GM19395 (cell line): ENCODE measurements around the gene PKHD1.
"Not testable (repeated sequence)": the region's sequence is repeated elsewhere in the genome, so short reads cannot be mapped to it uniquely, and the experiment has no call there.

Source experiments
- ATAC-seq: cut with Tn5 transposase; IDR thresholded peaks from one replicate; pipeline ENCODE4 v1.9.1; 2021; ENCODE audit warnings: mild to moderate bottlenecking, moderate library complexity; ENCODE audit not compliant: unreplicated experiment

The PKHD1 gene

DNA sequence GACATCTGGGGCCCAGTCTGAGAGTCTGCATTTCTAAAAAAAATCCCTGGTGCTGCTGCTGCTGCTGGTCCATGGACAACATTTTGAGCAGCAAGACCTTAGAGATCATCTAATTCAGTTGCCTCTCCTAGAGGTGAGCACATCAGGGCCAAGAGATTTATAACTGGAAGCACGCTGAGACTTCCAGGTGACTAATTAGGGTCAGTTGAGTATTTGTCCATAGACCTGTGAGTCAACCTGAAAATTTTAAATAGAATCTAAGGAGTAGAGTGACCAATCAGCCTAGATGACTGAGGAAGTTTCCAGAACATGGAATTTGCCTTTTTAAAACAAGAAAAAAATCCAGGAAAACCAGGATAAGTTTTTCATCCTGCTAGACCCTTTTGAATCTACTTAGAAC, 221.4 kb downstream of the PKHD1 start:
- no peak for ATAC-seq

- no peak for ATAC-seq
Measured at GRCh38 chr6:51865176-51865575, 222.2 kb downstream of the PKHD1 start.

DNA sequence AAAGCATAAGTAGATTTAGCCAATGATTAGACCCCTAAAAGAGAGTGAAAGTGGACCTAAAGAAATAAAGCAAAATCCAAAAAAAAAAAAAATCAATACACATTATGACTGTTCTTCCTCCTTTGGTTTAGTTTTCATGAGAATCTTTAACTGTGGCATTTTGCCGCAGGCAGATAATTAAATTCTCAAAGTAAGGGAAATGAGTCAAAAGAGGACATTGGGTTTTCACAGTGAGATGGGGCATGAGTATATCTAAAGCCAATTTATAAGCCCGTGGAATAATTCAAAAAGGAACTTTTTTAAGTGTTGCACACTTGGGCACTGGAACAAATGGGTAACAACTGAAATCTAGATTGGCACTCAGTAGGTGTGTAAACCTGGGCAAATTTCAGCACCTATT, 230.3 kb downstream of the PKHD1 start:
- ATAC-seq, result no peak

- no peak for ATAC-seq
Measured at GRCh38 chr6:51856508-51856907, 230.9 kb downstream of the PKHD1 start.

DNA sequence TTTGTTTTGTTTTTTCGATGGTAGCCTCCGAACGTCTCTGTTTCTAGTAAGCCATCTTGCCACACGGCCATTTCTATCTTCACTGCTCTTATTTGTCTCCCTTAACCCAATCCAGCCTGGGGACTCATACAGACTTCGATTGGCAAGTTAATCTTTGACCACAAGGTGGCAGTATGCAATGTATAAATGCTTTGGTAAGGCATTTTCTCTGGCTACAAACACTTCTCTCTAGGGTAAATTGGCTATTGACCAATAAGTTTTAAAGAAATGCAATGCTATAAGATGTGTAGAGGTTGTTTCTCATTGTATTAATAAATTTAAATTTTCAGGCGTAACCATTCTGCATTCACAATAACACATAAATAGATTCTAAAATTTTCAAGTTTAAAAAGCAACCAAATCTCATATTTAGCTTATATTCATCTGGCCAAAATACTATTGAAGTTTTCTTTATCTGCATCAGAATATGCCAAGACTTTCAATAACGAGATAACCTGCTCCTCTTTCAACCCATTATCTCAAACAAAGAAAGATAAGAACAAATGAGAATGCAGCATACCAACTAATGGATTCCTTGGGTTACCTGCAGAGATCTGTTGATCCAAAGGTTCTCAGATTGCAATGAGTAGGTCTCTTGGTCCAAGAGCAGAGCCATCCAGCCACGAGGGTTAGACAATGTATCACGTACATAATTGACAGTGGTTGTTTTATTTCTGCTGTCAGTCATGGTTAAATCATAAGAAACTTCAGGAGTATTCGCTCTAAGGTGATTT, 231.9 kb downstream of the PKHD1 start:
- peak; percentile 92 for ATAC-seq

DNA sequence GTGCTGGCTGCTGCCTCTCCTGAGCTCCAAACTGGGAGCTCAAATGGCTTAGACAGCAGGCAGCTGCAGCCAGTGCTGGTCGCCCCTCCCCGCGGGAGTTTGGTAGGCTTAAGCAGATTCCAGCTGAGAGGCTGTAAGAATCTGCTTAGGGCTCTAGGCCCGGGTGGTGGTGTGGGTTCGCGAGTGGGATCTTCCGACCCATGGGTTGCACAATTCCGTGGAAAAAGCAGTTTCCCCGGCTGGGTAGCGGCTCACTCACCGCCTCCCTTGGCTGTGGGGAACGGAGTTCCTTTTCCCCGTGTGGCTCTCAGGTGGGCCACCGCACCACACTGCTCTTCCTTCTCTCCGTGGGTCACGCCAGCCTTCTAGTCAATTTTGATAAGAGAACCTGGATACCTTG, 232.5 kb downstream of the PKHD1 start:
- peak; percentile 23 for ATAC-seq

DNA sequence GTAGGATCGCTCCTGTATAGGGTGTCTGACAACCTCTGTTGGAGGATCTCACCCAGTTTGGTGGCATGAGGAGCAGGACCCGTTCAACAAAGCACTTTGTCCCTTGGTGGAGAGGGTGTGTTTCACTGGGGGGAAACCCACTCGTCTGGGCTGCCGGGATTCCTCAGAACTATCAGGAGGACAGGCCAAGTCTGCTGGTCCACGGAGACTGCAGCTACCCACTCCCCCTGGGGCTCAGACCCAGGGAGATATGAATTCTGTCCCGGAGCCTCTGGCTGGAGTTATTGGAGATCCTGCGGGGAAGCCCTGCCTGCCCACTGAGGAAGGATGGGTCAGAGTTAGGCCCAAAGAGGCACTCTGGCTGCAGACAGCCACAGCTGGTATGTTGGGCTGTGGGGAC, 233.1 kb downstream of the PKHD1 start:
- ATAC-seq, result no peak

DNA sequence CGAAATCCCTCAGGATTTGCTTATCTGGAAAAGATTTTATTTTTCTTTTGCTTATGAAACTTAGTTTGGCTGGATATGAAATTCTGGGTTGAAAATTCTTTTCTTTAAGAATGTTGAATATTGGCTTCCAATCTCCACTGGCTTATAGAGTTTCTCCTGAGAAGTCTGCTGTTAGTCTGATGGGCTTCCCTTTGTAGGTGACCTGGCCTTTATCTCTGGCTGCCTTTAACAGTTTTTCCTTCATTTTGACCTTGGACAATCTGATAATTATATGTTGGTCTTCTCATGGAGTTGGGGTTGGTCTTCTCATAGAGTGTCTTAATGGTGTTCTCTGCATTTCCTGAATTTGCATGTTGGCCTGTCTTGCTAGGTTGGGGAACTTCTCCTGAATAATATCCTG, 234.3 kb downstream of the PKHD1 start:
- ATAC-seq, result not testable (repeated sequence)

- no peak for ATAC-seq
Measured at GRCh38 chr6:51846531-51846930, 240.9 kb downstream of the PKHD1 start.

GRCh38 chr6:51844336-51844735, 243.1 kb downstream of the PKHD1 start:
- no peak for ATAC-seq

DNA sequence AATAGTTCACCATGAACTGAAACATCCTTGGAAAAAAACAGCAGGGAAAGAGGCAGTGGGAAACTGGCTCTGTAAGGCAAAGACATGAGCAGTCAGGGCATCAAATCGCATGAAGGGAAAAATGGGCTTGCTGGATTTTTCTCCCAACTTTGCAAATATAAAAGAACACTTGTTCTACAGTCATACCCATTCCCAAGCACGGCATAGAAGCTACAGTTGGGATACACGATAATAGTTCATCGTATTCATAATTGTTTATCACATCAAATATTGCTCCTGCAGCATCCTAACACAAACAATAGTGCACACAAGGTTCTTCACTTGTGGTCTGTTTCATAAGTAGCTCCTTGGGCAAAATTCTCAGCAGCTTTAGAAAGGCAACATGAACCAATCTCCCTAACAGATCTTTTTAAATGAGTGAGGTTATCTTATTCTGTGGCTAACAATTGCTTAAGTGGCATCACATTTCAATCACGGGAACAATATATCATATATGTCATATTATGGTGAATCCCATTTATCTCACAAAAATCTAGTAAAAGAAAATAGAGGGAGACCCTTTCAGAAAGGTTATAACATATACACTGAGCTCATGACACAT, 243.9 kb downstream of the PKHD1 start:
- no peak for ATAC-seq

DNA sequence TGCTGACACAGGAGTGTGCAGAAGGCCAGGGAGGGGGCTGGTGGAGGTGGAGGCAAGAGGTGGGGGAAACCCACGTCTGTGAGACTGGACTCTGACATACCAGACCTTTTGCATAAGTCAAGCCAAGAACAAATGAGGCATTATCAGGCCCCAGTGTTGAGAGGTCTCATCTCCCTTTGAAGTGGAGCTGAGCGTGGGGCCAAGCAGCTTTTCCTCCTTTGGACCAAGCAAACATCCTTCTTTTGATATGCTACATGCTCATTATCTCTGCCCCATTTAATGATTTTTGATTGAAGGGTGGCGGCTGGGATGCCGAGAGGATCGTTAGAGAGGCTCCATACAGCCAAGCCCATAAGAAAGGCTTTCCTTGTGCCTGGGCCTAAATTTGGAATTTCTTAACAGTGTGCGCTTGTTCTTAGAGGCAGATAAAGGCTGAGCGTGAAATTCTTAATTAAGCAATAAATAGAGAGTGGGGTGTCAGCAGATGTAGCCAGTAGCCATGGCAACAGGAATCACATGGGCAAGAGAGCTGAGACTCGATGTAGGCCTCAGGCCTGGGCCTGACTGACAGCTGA, 244.5 kb downstream of the PKHD1 start:
- ATAC-seq, result no peak

DNA sequence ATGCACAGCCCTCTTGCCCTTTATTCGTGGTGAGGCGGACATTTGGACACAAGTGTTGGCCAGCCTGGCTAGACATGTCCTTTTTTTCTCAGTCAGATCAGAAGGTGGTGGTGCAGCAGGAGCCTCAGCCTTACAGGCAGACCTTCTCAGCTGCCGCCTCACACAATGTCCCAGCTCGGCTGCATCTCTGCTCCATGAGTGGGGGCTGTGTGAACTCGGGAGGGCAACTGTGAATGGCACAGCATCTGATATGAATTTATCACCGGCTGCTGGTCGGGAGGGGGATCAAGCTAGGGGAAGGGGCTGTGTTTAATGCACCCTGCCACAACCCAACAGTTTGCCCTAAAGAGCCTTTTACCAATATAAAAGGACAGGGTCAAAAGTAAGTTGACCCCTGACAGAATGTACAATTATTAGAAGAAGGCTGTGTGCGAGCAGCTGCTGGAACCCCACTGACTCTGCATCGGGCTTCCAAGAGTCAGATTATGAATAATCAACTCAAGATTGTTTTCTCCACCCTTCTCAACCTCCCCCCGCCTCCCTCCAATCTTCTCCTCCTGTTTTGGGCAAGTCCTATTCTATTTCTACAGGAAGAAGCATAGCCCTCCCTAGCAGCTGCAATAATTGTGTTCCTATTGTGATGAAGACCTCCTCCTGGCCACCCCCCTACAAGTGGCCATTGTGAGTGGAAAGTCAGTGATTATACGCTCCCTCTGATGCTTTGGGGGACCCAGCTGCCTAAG, 245.2 kb downstream of the PKHD1 start:
- ATAC-seq, result no peak

DNA sequence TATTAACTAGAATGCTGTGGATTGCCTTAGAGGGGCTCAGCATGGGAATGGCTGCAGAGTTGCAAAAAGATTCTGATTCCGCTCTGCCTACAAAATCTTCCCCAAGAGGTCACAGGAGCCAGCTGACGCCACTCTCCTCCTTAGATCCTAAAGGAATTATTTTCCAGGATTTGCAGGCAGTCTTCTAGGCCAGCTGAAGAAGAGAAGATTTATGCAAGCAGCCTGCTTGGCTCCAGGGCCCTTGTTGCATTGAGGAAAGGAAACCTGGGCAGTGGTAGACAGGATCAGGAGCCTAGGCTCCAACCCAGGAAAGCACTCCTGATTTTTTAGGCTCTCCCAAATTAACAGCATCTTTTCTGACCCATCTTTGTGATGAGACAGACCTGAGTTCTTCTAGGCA, 245.8 kb downstream of the PKHD1 start:
- ATAC-seq, result no peak

- ATAC-seq, result no peak
Measured at GRCh38 chr6:51839726-51840374, 247.6 kb downstream of the PKHD1 start.

- ATAC-seq, result no peak
Measured at GRCh38 chr6:51830666-51831065, 256.7 kb downstream of the PKHD1 start.

GRCh38 chr6:51827580-51827979, 259.8 kb downstream of the PKHD1 start:
- ATAC-seq, result no peak

DNA sequence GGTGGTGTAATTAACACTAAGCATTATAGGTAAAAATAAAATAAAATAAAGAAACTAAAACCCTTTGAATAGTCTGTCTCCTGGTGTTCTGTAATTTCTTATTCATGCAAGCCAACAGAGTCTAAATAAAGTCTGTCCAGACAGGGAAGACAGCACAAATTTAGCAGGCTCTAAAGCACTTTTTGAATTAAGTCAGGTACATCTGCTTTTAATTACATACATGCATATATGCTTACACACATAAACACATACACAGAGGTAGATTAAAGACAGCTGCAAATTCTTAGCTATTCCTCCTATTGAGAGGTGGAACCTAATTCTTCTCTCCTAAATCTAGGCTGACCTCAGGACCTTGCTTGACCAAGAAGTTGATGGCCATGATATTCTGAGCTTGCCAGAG, 262.5 kb downstream of the PKHD1 start:
- no peak for ATAC-seq

DNA sequence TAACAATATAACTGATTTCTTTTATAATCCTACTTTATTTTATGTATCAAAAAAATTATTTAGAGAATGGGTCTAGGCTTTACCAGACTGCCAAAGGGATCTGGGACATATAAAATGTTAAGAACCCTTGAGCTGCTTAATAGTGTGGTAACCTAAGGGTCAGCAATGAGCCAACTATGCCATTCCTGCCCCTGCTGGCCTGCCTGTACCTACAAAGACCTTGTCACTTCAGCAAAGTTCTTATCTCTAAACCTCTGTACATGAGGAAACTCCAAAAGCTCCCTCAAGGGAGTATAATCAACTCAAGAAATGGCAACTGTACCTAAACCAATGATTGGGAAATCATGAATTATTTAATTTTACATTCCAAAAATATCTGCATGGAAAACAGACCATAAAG, 266.9 kb downstream of the PKHD1 start:
- no peak for ATAC-seq

GRCh38 chr6:51818520-51819022, 268.8 kb downstream of the PKHD1 start:
- no peak for ATAC-seq

DNA sequence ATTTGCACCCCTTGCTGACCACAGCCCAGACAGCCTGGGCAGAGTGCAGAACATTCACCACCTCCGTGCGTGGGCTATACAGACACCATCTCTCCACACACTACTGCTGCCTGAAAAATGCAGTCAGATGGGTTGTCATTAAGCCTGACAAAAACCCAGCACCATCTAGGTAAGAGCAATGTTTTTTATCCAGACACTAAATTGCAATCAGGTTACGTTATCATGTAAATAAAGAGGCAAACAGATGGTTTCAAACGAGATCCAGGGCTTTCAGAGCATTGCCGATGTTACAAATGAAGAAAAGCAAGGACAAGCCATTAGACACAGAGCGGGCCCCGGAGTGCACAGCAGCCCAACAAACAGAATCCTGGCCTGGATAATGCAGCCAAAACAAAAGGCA, 269.6 kb downstream of the PKHD1 start:
- no peak for ATAC-seq
